Left cardiac atrium (tissue), 4 donors: Measurements from ENCODE around the gene RASL10B. TPM values are rescaled to one million over a fixed set of nuclear protein-coding genes. Genes with fewer than 3 reads are reported as not detected.

ENCODE experiments used
- ATAC-seq, 2 donors: fragments of 200-7000 bp; cut with Tn5 transposase; one replicate each; pipeline ENCODE4 v1.9.1; 2020; ENCODE audit warnings: mild to moderate bottlenecking in 2 of 2, moderate library complexity in 2 of 2
- DNase-seq: peaks from one replicate; pipeline ENCODE4 v3.0.0-alpha.2; 2020
- intact Hi-C, 2 donors: fragments of 100-400 bp; cut with DNase I; formaldehyde crosslinking; loops; one replicate each; pipeline versions ENCODE4 v1.14.1 to v1.15.1; 2022 to 2023
- total RNA-seq, 2 donors: library from RNA; stranded (reverse); fragmentation: NEBNext Ultra II Directional; extraction: Animal tissue kit (Norgen Biotek cat#: 25700); gene quantifications; one replicate each; pipeline ENCODE4 v1.2.1, GENCODE V29; 2021
- donor health status: DM: no; HTN: yes; CAD: no.
- donor health status: DM: no; HTN: yes; CAD: no; lungs with severe emphysema.
- donor health status: DM: yes; HTN: yes; CAD: no.
- donor health status: Dilated cardiomyopathy.

RASL10B gene
- total RNA-seq, 2 donors from 2014 or later = 23.9 to 24.7 TPM

DNA sequence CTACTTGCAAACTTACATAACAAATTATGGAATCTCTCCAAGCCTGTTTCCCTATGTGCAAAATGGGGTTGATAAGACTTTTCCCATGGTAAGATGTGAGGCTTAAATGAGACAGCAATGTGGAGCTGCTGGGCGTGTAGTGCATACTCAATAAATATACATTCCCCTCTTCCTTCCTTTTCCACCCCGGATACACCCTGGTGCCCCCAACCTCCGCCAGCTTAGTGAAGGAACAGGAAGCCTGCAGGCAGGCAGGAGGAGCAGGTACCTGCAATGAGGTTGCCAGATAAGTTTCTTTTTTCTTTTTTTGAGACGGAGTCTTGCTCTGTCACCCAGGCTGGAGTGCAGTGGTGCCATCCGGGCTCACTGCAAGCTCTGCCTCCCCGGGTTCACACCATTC is 44.1 kb downstream of the RASL10B start:
- ATAC-seq (no peak), DNase-seq (no peak)
- intact Hi-C loops = no loop called here

DNA sequence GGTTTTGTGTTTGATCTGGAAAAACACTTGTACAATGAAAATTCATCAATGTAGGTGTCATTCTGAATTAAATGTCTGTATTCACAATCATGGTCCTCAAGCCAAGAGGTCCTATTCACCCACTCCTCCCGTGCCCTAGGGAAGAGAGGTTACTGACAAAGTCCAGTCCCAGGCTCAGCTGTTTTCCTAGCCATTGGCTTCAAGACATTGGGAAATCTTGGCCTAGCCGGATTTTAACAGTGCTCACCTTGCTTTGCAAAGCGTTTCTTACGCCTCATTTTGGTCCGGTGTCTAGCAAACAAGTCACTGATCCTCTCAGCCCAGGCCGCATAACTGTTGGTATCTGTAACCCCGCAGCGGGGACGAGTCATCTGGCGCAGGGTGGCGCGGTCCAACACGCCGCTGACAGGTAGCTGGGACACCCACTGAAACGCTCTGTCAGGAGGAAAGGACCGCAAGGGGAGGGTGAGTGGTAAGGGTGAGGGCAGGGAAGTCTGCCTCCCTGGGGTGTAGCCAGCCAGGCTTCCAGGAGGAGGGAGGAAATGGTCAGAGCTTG is 47.3 kb downstream of the RASL10B start:
- no peak for DNase-seq
- intact Hi-C loops = no loop called here

DNA sequence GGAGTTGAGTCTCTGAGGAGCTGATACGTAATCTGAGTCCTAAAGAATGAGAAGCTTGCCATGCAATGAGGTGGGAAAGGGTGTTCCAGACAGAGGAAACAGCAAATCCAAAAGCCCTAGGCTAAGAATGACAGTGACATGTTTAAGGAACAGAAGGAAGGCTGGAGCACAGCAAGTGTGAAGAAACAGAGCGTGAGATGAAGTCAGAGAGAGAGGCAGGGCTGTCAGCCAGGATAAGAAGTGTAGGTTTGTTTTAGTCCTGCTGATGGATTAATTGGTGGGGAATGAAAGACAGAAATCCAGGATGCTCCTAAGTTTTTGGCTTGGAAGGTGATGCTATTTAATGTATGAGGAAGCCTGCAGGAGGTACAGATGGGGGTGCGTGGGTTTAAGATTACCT is 49.5 kb downstream of the RASL10B start:
- DNase-seq (no peak), ATAC-seq (no peak)
- intact Hi-C loops = no loop called here

More for the DNA sequence above, 47.3 kb downstream of the RASL10B start:
- ATAC-seq = no peak

DNA sequence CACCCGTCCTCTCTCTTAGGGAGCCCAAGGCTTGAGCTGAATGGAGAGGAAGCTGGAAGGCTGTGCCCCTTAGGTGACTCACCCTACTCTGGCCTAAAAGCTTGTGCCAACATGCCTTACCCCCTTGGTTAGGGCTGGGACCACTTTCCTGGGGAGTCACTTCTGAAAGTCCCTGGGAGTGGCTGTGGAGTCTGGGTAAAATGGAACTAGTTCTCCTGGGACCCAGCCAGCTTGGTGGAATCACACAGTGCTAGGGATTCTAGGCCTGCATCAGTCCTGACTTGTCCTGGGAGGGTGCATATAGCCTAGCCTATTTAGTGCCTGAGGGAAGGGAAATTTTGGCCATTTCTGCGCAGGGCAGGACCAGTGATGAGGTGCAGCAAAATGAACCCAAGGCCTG is 53.5 kb downstream of the RASL10B start:
- ATAC-seq = no peak
- intact Hi-C loops = no loop called here

DNA sequence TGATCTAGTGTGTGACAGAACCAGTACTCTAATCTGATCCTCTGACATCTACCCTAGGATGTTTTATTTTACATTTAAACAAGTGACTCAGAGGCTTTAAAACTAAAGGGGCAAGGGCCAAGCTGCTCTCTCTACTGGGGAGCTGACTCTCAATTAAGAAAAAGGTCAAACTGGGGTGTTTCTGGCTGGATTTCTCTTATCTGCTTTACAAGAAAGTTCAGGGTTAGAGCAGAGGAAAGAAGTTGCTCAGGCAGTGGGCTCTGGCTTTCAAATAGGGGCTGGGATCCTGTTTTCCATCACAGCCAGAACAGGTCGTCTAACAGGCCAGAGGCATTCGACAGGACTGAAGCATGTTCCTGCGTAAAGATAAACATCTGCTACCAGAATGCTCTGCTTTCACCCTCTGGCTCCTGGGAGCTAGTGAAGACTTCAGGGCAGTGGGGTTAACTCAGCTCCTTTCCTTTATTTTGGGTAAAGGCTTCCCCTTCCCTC is 55.5 kb downstream of the RASL10B start:
- intact Hi-C loops = no loop called here
- ATAC-seq (no peak), DNase-seq (no peak)

More for the DNA sequence above, 53.5 kb downstream of the RASL10B start:
- DNase-seq = no peak

DNA sequence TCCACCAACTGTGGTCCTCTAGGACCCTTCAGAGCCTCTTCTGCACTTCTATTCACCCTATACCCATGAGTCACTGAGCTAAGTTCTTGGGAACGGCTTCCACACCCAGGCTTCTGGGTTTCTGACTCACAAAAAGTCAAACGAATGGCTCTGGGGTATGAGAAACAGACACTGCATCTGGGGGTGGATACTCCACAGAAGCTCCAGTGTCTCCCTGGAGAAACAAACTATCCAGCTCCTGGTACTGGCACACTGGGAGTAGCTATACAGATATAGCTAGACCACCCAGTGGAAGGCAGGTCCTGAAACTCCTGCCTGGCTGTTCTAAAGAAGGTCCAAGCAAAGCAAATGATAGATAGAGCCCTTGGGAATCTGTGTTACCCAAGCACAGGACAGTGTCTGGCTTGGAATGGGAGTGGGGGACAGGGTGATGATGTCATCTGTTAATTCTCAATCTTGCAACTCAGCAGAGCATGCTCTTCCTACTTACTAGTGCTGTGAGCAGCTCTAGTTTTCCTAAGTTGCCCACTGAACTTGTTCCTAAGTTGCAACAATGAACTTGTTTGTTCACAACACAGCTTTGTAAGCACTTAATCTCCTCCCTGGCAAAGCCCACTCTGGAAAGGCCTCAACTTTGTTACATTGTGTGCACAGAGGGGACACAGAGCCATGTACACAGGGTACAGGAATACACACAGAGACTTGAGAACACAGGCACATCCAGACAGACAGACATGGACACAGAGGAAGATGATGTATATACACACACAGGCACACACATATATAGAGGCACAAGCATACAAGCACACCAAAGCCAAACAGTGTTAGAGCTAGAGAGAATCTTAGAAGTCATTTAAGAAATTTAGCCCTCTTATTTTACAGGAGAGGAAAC is 57.3 kb downstream of the RASL10B start:
- peak; percentile 84 to 87 for ATAC-seq

DNA sequence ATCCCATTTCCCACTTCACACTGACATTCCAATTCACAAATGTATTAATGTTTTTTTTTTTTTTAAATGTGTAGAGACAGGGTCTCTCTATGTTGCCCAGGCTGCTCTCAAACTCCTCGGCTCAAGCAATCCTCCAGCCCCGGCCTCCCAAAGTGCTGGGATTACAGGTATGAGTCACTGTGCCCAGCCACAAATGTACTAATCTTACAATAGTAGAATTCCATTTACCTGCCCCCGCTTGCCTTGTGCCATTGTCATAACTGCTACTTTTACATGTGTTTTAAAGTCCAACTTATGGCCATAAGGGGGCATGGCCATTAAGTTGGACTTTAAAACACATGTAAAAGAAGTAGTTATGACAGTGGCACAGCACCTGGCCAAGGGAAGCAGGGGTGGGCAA is 59.4 kb downstream of the RASL10B start:
- DNase-seq (no peak), ATAC-seq (no peak)
- intact Hi-C loops = no loop called here

More for the DNA sequence above, 57.3 kb downstream of the RASL10B start:
- DNase-seq = no peak
- intact Hi-C loops = no loop called here

DNA sequence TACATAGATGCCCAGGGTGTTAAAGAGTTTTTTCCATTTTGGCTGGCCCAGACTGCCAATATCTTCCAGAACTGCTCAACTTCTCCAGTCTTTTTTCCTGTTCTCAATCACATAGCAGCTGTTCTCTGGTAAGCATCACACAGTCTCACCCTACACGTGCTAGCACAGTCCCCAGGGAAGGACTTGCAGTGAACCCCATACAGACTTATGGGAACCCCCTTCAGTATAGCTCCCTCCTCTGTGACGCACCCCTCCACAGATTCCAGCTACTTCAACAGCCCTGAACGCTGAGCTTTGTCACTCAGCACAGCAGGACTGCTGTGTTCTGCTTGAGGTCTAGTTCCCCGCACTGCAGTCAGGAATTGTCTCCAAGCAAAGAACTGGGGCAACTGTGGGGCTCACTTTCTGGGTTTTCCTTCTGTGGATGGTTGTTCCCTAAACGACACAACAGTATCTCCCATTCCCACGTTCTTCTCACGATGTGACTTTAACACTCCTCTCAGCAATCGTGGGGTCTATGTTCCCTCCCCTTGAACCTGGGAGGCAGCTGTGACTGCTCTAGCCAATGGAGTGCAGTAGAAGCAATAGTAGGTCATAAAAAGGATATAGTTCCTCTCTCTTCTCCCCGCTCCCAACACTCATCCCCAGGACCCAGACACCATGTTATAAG is 60.4 kb downstream of the RASL10B start:
- intact Hi-C loops = no loop called here
- DNase-seq = no peak
- no peak for ATAC-seq

Other genes starting within 250 kb of the RASL10B start
- gene SLFN12L, start 194.0 kb upstream of the RASL10B start, total RNA-seq = 1 to 10 TPM; 1.0 to 1.3 TPM
- gene SLFN14, start 170.8 kb upstream of the RASL10B start, total RNA-seq = not detected
- 1 to 10 TPM; 6.3 to 6.5 TPM for gene PEX12, start 153.1 kb upstream of the RASL10B start, total RNA-seq
- 100 to 1,000 TPM; 132 to 152 TPM for gene AP2B1, start 144.3 kb upstream of the RASL10B start, total RNA-seq
- 1 to 10 TPM in 1 of 2 donors, under 1 TPM in 1; 0.47 to 1.1 TPM for gene GAS2L2, start 21.6 kb downstream of the RASL10B start, total RNA-seq
- gene C17orf50, start 29.2 kb downstream of the RASL10B start, total RNA-seq = not detected
- 10 to 100 TPM in 1 of 2 donors, 1 to 10 TPM in 1; 5.0 to 10.3 TPM for gene MMP28, start 64.0 kb downstream of the RASL10B start, total RNA-seq
- 100 to 1,000 TPM in 1 of 2 donors, 10 to 100 TPM in 1; 97.3 to 119 TPM for gene TAF15, start 77.8 kb downstream of the RASL10B start, total RNA-seq
- gene HEATR9, start 137.3 kb downstream of the RASL10B start, total RNA-seq = not detected
- 1 to 10 TPM; 1.7 to 8.6 TPM for gene CCL5, start 148.7 kb downstream of the RASL10B start, total RNA-seq
- not detected for gene RDM1, start 199.1 kb downstream of the RASL10B start, total RNA-seq
- gene LYZL6, start 212.1 kb downstream of the RASL10B start, total RNA-seq = not detected
- gene CCL16, start 249.9 kb downstream of the RASL10B start, total RNA-seq = under 1 TPM in 1 of 2 donors, not detected in 1; 0.27 TPM